ENCODE measurements around the gene PREB. TPM values are rescaled to one million over a fixed set of nuclear protein-coding genes. Genes with fewer than 3 reads are reported as not detected.

The PREB gene
- polyA plus RNA-seq, 3 donors, result 70.0 to 78.2 (median 71.7) TPM

- Histone ChIP-seq H3K9ac (ENCODE audit: insufficient read depth, low read length, poor library complexity, severe bottlenecking) (no peak overlapping the region), H4K20me1 (ENCODE audit: insufficient read depth, low read length) (no peaks in the 10 kb centered on the region), H3K36me3 (replicated peaks in 1 of 2; ENCODE audit: control insufficient read depth in 1 of 2, insufficient read depth in 2 of 2, low read length in 2 of 2) (no peaks in the 10 kb centered on the region), H3K27ac (ENCODE audit: low read depth in 1 of 2, low read length in 2 of 2) (no peak overlapping the region), H3K79me2 (ENCODE audit: insufficient read depth, low read length) (no peaks in the 10 kb centered on the region), H3K27me3 (ENCODE audit: control insufficient read depth in 2 of 2, insufficient read depth in 2 of 2, low read length in 2 of 2) (no peaks in the 10 kb centered on the region), H3K4me2 (replicated peaks; ENCODE audit: extremely low read depth, low read length, poor library complexity, severe bottlenecking) (no peak overlapping the region), H3K4me1 (ENCODE audit: control insufficient read depth in 1 of 2, insufficient read depth in 2 of 2, low read length in 2 of 2) (no peaks in the 10 kb centered on the region), H2AFZ (ENCODE audit: insufficient read depth, low read depth, low read length, poor library complexity, severe bottlenecking) (no peak overlapping the region), H3K9me3 (replicated peaks in 1 of 2; ENCODE audit: control insufficient read depth in 1 of 2, insufficient read depth in 1 of 2, low read length in 2 of 2) (no peaks in the 10 kb centered on the region), H3K4me3 (replicated peaks in 1 of 3; ENCODE audit: low read depth in 2 of 3, low read length in 3 of 3) (no peak overlapping the region)
- H3K27me3 Mint-ChIP-seq (ENCODE audit: low read depth in 3 of 3), result peaks cover 0 to 9% (median 2%) of the 10 kb centered on the region in 3 donors
- H3K4me1 Mint-ChIP-seq, result no peaks in the 10 kb centered on the region
- WGBS (ENCODE audit: insufficient coverage), result 92% methylated on average over 20 of the region's 29 CpGs
- H3K36me3 Mint-ChIP-seq, result no peaks in the 10 kb centered on the region
- H3K9me3 Mint-ChIP-seq, result peaks cover 0 to 2% (median 0%) of the 10 kb centered on the region in 7 donors
- no peak for DNase-seq
- no peak overlapping the region for H3K27ac Mint-ChIP-seq
- intact Hi-C loops (cut with micrococcal nuclease), result no loop called here
- no peak for TF ChIP-seq CTCF (IDR thresholded peaks at IDR 0.05)
- H3K4me3 Mint-ChIP-seq, result no peak overlapping the region
These were observed 15.4 kb upstream of the PREB start for GRCh38 chr2:27149570-27150405.

GRCh38 chr2:27148801-27149439 lies 14.5 kb upstream of the PREB start, which contains the start of gene TCF23:
TCF23 (plus strand) TSS chr2:27149004; CDS start chr2:27149134, 130 bp downstream.
- H2AFZ ChIP-seq (ENCODE audit: insufficient read depth, low read depth, low read length, poor library complexity, severe bottlenecking), result no peak within 1 kb of the TSS
- 88% methylated on average over 8 of the region's 12 CpGs for WGBS (ENCODE audit: insufficient coverage)
- intact Hi-C loops (cut with micrococcal nuclease), result no loop called here
- no peak within 1 kb of the TSS for H3K27ac ChIP-seq (ENCODE audit: low read depth in 1 of 2, low read length in 2 of 2)
- no peaks in the 10 kb centered on the region for H3K36me3 ChIP-seq (replicated peaks in 1 of 2; ENCODE audit: control insufficient read depth in 1 of 2, insufficient read depth in 2 of 2, low read length in 2 of 2)
- Mint-ChIP-seq H3K27ac (no peak within 1 kb of the TSS), H3K4me1 (no peaks in the 10 kb centered on the region), H3K27me3 (ENCODE audit: low read depth in 3 of 3) (peaks cover 0 to 15% (median 8%) of the 10 kb centered on the region in 3 donors), H3K9me3 (peaks cover 0 to 2% (median 0%) of the 10 kb centered on the region in 7 donors), H3K36me3 (no peaks in the 10 kb centered on the region), H3K4me3 (no peak within 1 kb of the TSS)
- no peaks in the 10 kb centered on the region for H3K4me1 ChIP-seq (ENCODE audit: control insufficient read depth in 1 of 2, insufficient read depth in 2 of 2, low read length in 2 of 2)
- H3K9me3 ChIP-seq (replicated peaks in 1 of 2; ENCODE audit: control insufficient read depth in 1 of 2, insufficient read depth in 1 of 2, low read length in 2 of 2), result no peaks in the 10 kb centered on the region
- DNase-seq, result no peak
- TF ChIP-seq CTCF (IDR thresholded peaks at IDR 0.05), result no peak
- no peaks in the 10 kb centered on the region for H4K20me1 ChIP-seq (ENCODE audit: insufficient read depth, low read length)
- H3K79me2 ChIP-seq (ENCODE audit: insufficient read depth, low read length), result no peaks in the 10 kb centered on the region
- no peak within 1 kb of the TSS for H3K4me3 ChIP-seq (replicated peaks in 1 of 3; ENCODE audit: low read depth in 2 of 3, low read length in 3 of 3)
- H3K4me2 ChIP-seq (replicated peaks; ENCODE audit: extremely low read depth, low read length, poor library complexity, severe bottlenecking), result no peak within 1 kb of the TSS
- H3K27me3 ChIP-seq (ENCODE audit: control insufficient read depth in 2 of 2, insufficient read depth in 2 of 2, low read length in 2 of 2), result no peaks in the 10 kb centered on the region
- no peak within 1 kb of the TSS for H3K9ac ChIP-seq (ENCODE audit: insufficient read depth, low read length, poor library complexity, severe bottlenecking)

Data from CD14-positive monocyte (primary cell).